Activated B cell treated with CpG ODN at 0.5 μM for 24 hours (primary cell): Measurements from ENCODE around the gene GINM1. TPM values are rescaled to one million over a fixed set of nuclear protein-coding genes. Genes with fewer than 3 reads are reported as not detected.
A peak's percentile ranks its signal among the peaks of the same experiment; 100 is the strongest.

ENCODE experiments used
- ATAC-seq: fragments of 200-7000 bp; cut with Tn5 transposase; one replicate; pipeline ENCODE4 v1.10.0; 2021; ENCODE audit warnings: low read depth, mild to moderate bottlenecking, moderate library complexity
- CTCF ChIA-PET: fragments of 350-600 bp; sonication (Branson Sonifier 250); formaldehyde crosslinking; loops from one replicate; lab custom pipeline; 2021; ENCODE audit warnings: antibody characterized with exemption; lab: Charles Lee
- POLR2A ChIA-PET: fragments of 350-600 bp; sonication (Branson Sonifier 250); formaldehyde crosslinking; loops from one replicate; lab custom pipeline; 2021; ENCODE audit warnings: antibody characterized with exemption; lab: Charles Lee
- DNase-seq: peaks from one replicate; pipeline ENCODE4 v3.0.0; 2022
- H3K27ac Mint-ChIP-seq: one replicate; pipeline ENCODE4 v1.8.0; 2020; ENCODE audit warnings: mixed read lengths
- H3K27me3 Mint-ChIP-seq: one replicate; pipeline ENCODE4 v1.8.0; 2021; ENCODE audit warnings: mixed read lengths
- H3K36me3 Mint-ChIP-seq: one replicate; pipeline ENCODE4 v1.8.0; 2021; ENCODE audit warnings: low read depth, mixed read lengths
- H3K4me1 Mint-ChIP-seq: one replicate; pipeline ENCODE4 v1.8.0; 2021; ENCODE audit warnings: mixed read lengths
- H3K4me3 Mint-ChIP-seq: one replicate; pipeline ENCODE4 v1.8.0; 2020; ENCODE audit warnings: mild to moderate bottlenecking, mixed read lengths
- H3K9me3 Mint-ChIP-seq: one replicate; pipeline ENCODE4 v1.8.0; 2020; ENCODE audit warnings: mixed read lengths
- intact Hi-C: fragments of 100-400 bp; cut with micrococcal nuclease; formaldehyde crosslinking; loops from one replicate; pipeline ENCODE4 v1.15.1; 2024
- total RNA-seq: library from RNA; stranded (reverse); gene quantifications from 2 replicates; pipeline ENCODE4 v1.2.3, GENCODE V29; 2022
- TF ChIP-seq, protein P1 (sequence below): fragments of 200-600 bp; IDR thresholded peaks from one replicate; pipeline ENCODE4 v1.8.0; 2022; ENCODE audit warnings: antibody characterized with exemption, mild to moderate bottlenecking

The GINM1 gene
- total RNA-seq, result 15.4 and 18.0 TPM in 2 replicates

GRCh38 chr6:149565527-149566409, at the start of gene GINM1:
Gene GINM1 (plus strand): TSS chr6:149566375. CDS start chr6:149566415, 40 bp downstream.
- TF ChIP-seq, protein P1, sequence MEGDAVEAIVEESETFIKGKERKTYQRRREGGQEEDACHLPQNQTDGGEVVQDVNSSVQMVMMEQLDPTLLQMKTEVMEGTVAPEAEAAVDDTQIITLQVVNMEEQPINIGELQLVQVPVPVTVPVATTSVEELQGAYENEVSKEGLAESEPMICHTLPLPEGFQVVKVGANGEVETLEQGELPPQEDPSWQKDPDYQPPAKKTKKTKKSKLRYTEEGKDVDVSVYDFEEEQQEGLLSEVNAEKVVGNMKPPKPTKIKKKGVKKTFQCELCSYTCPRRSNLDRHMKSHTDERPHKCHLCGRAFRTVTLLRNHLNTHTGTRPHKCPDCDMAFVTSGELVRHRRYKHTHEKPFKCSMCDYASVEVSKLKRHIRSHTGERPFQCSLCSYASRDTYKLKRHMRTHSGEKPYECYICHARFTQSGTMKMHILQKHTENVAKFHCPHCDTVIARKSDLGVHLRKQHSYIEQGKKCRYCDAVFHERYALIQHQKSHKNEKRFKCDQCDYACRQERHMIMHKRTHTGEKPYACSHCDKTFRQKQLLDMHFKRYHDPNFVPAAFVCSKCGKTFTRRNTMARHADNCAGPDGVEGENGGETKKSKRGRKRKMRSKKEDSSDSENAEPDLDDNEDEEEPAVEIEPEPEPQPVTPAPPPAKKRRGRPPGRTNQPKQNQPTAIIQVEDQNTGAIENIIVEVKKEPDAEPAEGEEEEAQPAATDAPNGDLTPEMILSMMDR, result no peak
- H3K4me1 Mint-ChIP-seq, result peaks cover 22% of the 10 kb centered on the region
- POLR2A ChIA-PET, result interaction anchor here (0.6 to 2.6 kb wide), 12 partner anchors 10 to 1035 kb away, joined by 3 to 25 read pairs (median 4); partner anchors contain the start of gene PPIL4
- intact Hi-C loops, result loop anchor here (1.0 to 5.0 kb wide), 10 partner anchors 19 to 1825 kb away; partner anchors contain the start of genes KATNA1, LATS1, LRP11 and PCMT1
- H3K4me3 Mint-ChIP-seq, result peak within 1 kb of the TSS; percentile 93
- CTCF ChIA-PET, result interaction anchor here (0.8 to 2.8 kb wide), 2 partner anchors 20 to 181 kb away, joined by 3 to 10 read pairs; partner anchors contain the start of gene PPIL4
- H3K36me3 Mint-ChIP-seq, result peaks cover 8% of the 10 kb centered on the region
- peak; percentile 85 for ATAC-seq
- peak within 1 kb of the TSS; percentile 92 for H3K27ac Mint-ChIP-seq
- no peaks in the 10 kb centered on the region for H3K9me3 Mint-ChIP-seq
- DNase-seq, result peak; percentile 97
- H3K27me3 Mint-ChIP-seq, result no peaks in the 10 kb centered on the region

GRCh38 chr6:149529650-149530049, 36.5 kb upstream of the GINM1 start:
- ATAC-seq (no peak), DNase-seq (no peak)
- no peaks in the 10 kb centered on the region for H3K27me3 Mint-ChIP-seq
- H3K4me3 Mint-ChIP-seq, result no peak overlapping the region
- H3K27ac Mint-ChIP-seq, result no peak overlapping the region
- peaks cover 3% of the 10 kb centered on the region for H3K4me1 Mint-ChIP-seq
- TF ChIP-seq, protein P1, result no peak
- CTCF ChIA-PET, result no interaction called here
- POLR2A ChIA-PET, result no interaction called here
- intact Hi-C loops, result no loop called here
- H3K9me3 Mint-ChIP-seq, result no peaks in the 10 kb centered on the region
- H3K36me3 Mint-ChIP-seq, result peaks cover 78% of the 10 kb centered on the region

DNA sequence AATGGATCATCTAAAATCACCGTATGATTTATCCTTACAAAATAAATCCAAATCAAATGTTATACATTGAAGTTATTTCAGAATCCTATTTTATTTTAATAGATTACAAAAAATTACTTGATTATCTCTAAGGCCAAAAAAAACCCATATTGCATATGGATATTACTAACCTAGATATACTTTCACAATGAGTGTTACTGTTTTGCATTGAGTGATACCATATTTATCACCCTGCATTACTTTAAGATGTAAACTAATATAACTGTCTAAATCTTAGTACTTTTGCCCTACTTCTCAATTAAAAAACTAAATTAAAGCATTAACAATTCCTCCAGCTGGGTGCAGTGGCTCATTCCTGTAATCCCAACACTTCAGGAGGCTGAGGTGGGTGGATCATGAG, 31.4 kb upstream of the GINM1 start:
- TF ChIP-seq, protein P1, result no peak
- intact Hi-C loops, result no loop called here
- CTCF ChIA-PET, result interaction anchor here (0.7 kb wide), 1 partner anchor 9 kb away, joined by 3 read pairs; no protein-coding TSS in a partner anchor
- ATAC-seq (no peak), DNase-seq (no peak)
- H3K36me3 Mint-ChIP-seq, result peaks cover 81% of the 10 kb centered on the region
- POLR2A ChIA-PET, result no interaction called here
- no peak overlapping the region for H3K4me3 Mint-ChIP-seq
- no peak overlapping the region for H3K27ac Mint-ChIP-seq
- H3K4me1 Mint-ChIP-seq, result peaks cover 3% of the 10 kb centered on the region
- no peaks in the 10 kb centered on the region for H3K27me3 Mint-ChIP-seq
- no peaks in the 10 kb centered on the region for H3K9me3 Mint-ChIP-seq

DNA sequence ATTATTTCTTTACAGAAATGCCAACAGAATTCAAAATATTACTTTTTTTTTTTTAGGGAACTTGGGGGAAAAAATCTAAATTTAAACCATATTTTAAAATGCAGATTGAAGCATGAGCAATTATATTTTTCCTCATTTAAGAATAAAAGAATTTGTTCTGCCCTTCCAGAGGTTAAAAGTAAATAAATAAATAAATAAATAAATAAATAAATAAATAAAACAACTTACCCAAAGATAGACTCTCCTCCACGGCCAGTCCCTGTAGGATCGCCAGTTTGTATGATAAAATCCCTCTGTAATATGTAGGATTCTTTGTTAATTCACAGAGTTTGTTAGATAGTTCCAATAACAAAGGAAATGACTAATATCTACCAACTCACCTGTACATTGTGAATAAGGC, 25.0 kb upstream of the GINM1 start:
- TF ChIP-seq, protein P1, result no peak

More for the DNA sequence above, 25.0 kb upstream of the GINM1 start:
- H3K27ac Mint-ChIP-seq, result no peak overlapping the region
- H3K4me1 Mint-ChIP-seq, result peaks cover 31% of the 10 kb centered on the region
- H3K36me3 Mint-ChIP-seq, result peaks cover 57% of the 10 kb centered on the region
- H3K9me3 Mint-ChIP-seq, result no peaks in the 10 kb centered on the region
- POLR2A ChIA-PET, result no interaction called here
- H3K4me3 Mint-ChIP-seq, result no peak overlapping the region
- H3K27me3 Mint-ChIP-seq, result no peaks in the 10 kb centered on the region
- intact Hi-C loops, result loop anchor here (10.0 kb wide), 1 partner anchor 786 kb away; no protein-coding TSS in a partner anchor
- ATAC-seq (no peak), DNase-seq (no peak)
- CTCF ChIA-PET, result no interaction called here
